ENCODE measurements around the gene CYTH2.

Gene CYTH2

GRCh38 chr19:48530770-48531169 is 61.6 kb downstream of the CYTH2 start:
- Histone ChIP-seq H3K27ac (no peak overlapping the region), H3K4me3 (no peak overlapping the region)

Data from skin epidermis (tissue), 12 donors.